SU-DHL-6 (cell line): ENCODE data around the gene GLUD1.

Source experiments
- CTCF ChIP-seq: fragments of 200-600 bp; sonication (generic); IDR thresholded peaks from one replicate; pipeline ENCODE4 v1.5.1; 2017; ENCODE audit warnings: antibody characterized with exemption, mild to moderate bottlenecking, low read length, moderate library complexity; ENCODE audit not compliant: insufficient read depth, poor library complexity, severe bottlenecking
- EZH2phosphoT487 ChIP-seq: fragments of 200-600 bp; sonication (generic), shearing (Covaris generic); conservative IDR thresholded peaks from 2 replicates; pipeline ENCODE4 v1.6.1; 2018; ENCODE audit warnings: mild to moderate bottlenecking, antibody characterized with exemption, low read length, moderate library complexity, mixed read lengths

GRCh38 chr10:87089746-87090145 lies 4.9 kb downstream of the GLUD1 start:
- TF ChIP-seq CTCF (no peak), EZH2phosphoT487 (no peak)
